Parathyroid adenoma (tissue), 2 donors: ENCODE results near the gene ZAP70.
"Not testable (repeated sequence)": the region's sequence is repeated elsewhere in the genome, so short reads cannot be mapped to it uniquely, and the experiment has no call there.

Experiments
- H2AFZ ChIP-seq: fragments of 300-600 bp; sonication (generic); one replicate; pipeline ENCODE4 v1.7.0; 2017; ENCODE audit warnings: antibody characterized with exemption, mild to moderate bottlenecking
- H3K27ac ChIP-seq: fragments of 300-600 bp; sonication (generic); one replicate; pipeline ENCODE4 v1.7.0; 2017
- H3K27me3 ChIP-seq: fragments of 300-600 bp; sonication (generic); one replicate; pipeline ENCODE4 v1.7.0; 2017; ENCODE audit warnings: low read length; ENCODE audit not compliant: control insufficient read depth, insufficient read depth
- H3K36me3 ChIP-seq: fragments of 300-600 bp; sonication (generic); one replicate; pipeline ENCODE4 v1.7.0; 2017; ENCODE audit warnings: low read length; ENCODE audit not compliant: control insufficient read depth, insufficient read depth
- H3K4me1 ChIP-seq: fragments of 300-600 bp; sonication (generic); one replicate; pipeline ENCODE4 v1.7.0; 2017; ENCODE audit warnings: control low read depth
- H3K4me2 ChIP-seq: fragments of 300-600 bp; sonication (generic); one replicate; pipeline ENCODE4 v1.7.0; 2017; ENCODE audit warnings: low read length
- H3K4me3 ChIP-seq: fragments of 300-600 bp; sonication (generic); one replicate; pipeline ENCODE4 v1.7.0; 2017; ENCODE audit warnings: low read depth, low read length
- H3K79me2 ChIP-seq: fragments of 300-600 bp; sonication (generic); one replicate; pipeline ENCODE4 v1.7.0; 2017; ENCODE audit warnings: control low read depth
- H3K9ac ChIP-seq: fragments of 300-600 bp; sonication (generic); one replicate; pipeline ENCODE4 v1.7.0; 2017; ENCODE audit warnings: mild to moderate bottlenecking
- H3K9me3 ChIP-seq: fragments of 300-600 bp; sonication (generic); one replicate; pipeline ENCODE4 v1.7.0; 2017; ENCODE audit warnings: low read length; ENCODE audit not compliant: control insufficient read depth
- TF ChIP-seq, protein P1 (sequence below): fragments of 300-600 bp; sonication (generic); IDR thresholded peaks from one replicate; pipeline ENCODE4 v1.7.0; 2017; ENCODE audit warnings: antibody characterized with exemption, mild to moderate bottlenecking
- donor health status: primary hyperparathyroidism.

ZAP70 gene

GRCh38 chr2:97673915-97674283, 39.5 kb upstream of the ZAP70 start:
- Histone ChIP-seq H2AFZ (no peak overlapping the region), H3K4me1 (no peaks in the 10 kb centered on the region), H3K79me2 (no peaks in the 10 kb centered on the region), H3K9ac (no peak overlapping the region), H3K9me3 (no peaks in the 10 kb centered on the region), H3K36me3 (no peaks in the 10 kb centered on the region), H3K27ac (no peak overlapping the region), H3K4me3 (no peak overlapping the region), H3K27me3 (no peaks in the 10 kb centered on the region), H3K4me2 (no peak overlapping the region)
- TF ChIP-seq, protein P1, sequence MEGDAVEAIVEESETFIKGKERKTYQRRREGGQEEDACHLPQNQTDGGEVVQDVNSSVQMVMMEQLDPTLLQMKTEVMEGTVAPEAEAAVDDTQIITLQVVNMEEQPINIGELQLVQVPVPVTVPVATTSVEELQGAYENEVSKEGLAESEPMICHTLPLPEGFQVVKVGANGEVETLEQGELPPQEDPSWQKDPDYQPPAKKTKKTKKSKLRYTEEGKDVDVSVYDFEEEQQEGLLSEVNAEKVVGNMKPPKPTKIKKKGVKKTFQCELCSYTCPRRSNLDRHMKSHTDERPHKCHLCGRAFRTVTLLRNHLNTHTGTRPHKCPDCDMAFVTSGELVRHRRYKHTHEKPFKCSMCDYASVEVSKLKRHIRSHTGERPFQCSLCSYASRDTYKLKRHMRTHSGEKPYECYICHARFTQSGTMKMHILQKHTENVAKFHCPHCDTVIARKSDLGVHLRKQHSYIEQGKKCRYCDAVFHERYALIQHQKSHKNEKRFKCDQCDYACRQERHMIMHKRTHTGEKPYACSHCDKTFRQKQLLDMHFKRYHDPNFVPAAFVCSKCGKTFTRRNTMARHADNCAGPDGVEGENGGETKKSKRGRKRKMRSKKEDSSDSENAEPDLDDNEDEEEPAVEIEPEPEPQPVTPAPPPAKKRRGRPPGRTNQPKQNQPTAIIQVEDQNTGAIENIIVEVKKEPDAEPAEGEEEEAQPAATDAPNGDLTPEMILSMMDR: no peak

GRCh38 chr2:97675430-97676113, 37.8 kb upstream of the ZAP70 start:
- no peaks in the 10 kb centered on the region for H3K36me3 ChIP-seq
- no peak overlapping the region for H3K4me3 ChIP-seq
- H3K9me3 ChIP-seq: no peaks in the 10 kb centered on the region
- H3K4me1 ChIP-seq: no peaks in the 10 kb centered on the region
- no peak overlapping the region for H2AFZ ChIP-seq
- no peaks in the 10 kb centered on the region for H3K79me2 ChIP-seq
- H3K4me2 ChIP-seq: no peak overlapping the region
- no peak overlapping the region for H3K27ac ChIP-seq
- TF ChIP-seq, protein P1: no peak
- H3K9ac ChIP-seq: no peak overlapping the region
- no peaks in the 10 kb centered on the region for H3K27me3 ChIP-seq

GRCh38 chr2:97676620-97677019, 36.8 kb upstream of the ZAP70 start:
- Histone ChIP-seq H3K9me3 (no peaks in the 10 kb centered on the region), H3K4me2 (peak overlapping the region; percentile 51), H3K79me2 (no peaks in the 10 kb centered on the region), H3K27ac (no peak overlapping the region), H3K27me3 (no peaks in the 10 kb centered on the region), H3K4me1 (no peaks in the 10 kb centered on the region), H3K4me3 (no peak overlapping the region), H3K9ac (no peak overlapping the region), H3K36me3 (no peaks in the 10 kb centered on the region), H2AFZ (peak overlapping the region; percentile 36)
- TF ChIP-seq, protein P1: no peak

DNA sequence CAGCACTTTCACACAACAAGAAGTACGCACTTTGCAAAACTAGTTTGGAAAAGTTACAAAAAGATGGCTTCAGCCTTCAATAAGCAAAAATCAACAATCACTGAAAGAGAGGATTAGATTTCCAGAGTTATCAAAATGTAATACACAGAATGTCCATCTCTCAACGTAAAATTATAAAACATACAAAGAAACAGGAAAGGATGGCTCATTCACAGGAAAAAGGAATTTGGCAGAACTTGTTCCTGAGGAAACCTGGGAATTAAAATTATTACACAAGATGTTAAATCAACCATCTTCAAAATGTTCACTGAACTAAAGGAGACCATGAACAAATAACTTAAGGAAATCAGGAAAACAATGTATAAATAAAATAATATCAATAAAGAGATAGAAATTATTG, 35.9 kb upstream of the ZAP70 start:
- H3K36me3 ChIP-seq: no peaks in the 10 kb centered on the region
- TF ChIP-seq, protein P1: no peak
- no peaks in the 10 kb centered on the region for H3K79me2 ChIP-seq
- peak overlapping the region; percentile 51 for H3K4me2 ChIP-seq
- peak overlapping the region; percentile 36 for H2AFZ ChIP-seq
- H3K27me3 ChIP-seq: no peaks in the 10 kb centered on the region
- H3K9me3 ChIP-seq: no peaks in the 10 kb centered on the region
- H3K4me3 ChIP-seq: peak overlapping the region; percentile 1
- no peak overlapping the region for H3K27ac ChIP-seq
- H3K9ac ChIP-seq: no peak overlapping the region
- no peaks in the 10 kb centered on the region for H3K4me1 ChIP-seq

DNA sequence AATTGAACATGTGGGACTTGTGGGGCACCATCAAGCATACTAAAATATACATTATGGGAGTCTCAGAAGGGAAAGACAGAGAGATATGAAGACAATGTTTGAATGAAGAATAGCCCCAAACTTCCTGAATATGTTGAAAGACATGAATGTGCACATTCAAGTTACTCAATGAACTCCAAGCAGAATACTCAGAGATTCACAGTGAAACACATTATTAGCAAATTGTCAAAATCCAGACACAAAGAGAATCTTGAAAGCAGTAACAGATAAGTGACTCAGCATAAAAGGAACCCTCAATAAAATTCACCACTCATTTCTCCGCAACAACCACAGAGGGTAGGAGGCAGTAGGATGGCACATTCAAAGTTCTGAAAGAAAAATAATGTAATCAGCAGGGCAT, 35.1 kb upstream of the ZAP70 start:
- Histone ChIP-seq H3K79me2 (no peaks in the 10 kb centered on the region), H3K9ac (no peak overlapping the region), H3K27ac (no peak overlapping the region), H3K4me1 (no peaks in the 10 kb centered on the region), H3K4me3 (no peak overlapping the region), H3K4me2 (no peak overlapping the region), H3K27me3 (no peaks in the 10 kb centered on the region), H3K36me3 (no peaks in the 10 kb centered on the region), H2AFZ (no peak overlapping the region), H3K9me3 (no peaks in the 10 kb centered on the region)
- TF ChIP-seq, protein P1: no peak

GRCh38 chr2:97687235-97687634, 26.1 kb upstream of the ZAP70 start:
- H3K4me1 ChIP-seq, H3K27me3 ChIP-seq, H3K9ac ChIP-seq, H3K27ac ChIP-seq, H3K79me2 ChIP-seq, H3K36me3 ChIP-seq, H3K4me2 ChIP-seq, H3K4me3 ChIP-seq, H3K9me3 ChIP-seq, H2AFZ ChIP-seq: not testable (repeated sequence)
